Measurements from ENCODE around the gene PHACTR3. TPM values are rescaled to one million over a fixed set of nuclear protein-coding genes. Genes with fewer than 3 reads are reported as not detected.

Gene PHACTR3
- total and polyA plus RNA-seq, 2 experiments from 2014 or later = 0.45 to 0.61 TPM

DNA sequence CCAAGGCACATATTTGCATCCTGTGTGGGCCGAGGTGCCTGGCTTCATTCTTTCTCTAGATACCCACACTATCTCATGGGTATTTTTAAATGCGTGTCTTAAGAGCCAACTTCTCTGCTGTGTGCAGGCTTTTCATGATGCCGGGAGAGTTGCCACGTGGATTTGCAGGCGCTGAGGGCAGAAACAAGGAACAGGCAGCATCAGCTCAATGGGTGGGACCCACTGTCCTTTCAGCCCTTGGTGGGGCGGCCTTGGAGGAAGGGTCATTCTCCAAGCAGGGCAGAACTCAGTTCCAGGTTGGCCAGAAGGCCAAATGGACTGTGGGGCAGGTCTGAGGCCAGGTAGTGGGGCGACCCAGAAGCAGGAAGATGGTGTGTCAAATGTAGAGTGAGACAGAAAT lies 84.7 kb downstream of the PHACTR3 start:
- TF ChIP-seq JUNB (IDR thresholded peaks at IDR 0.05; ENCODE audit: unreplicated experiment) (no peak), ZNF331 (CRISPR knock-in tag; IDR thresholded peaks at IDR 0.05; ENCODE audit: low read depth) (no peak), ZNF114 (CRISPR knock-in tag; IDR thresholded peaks at IDR 0.05) (no peak), EZH2phosphoT487 (IDR thresholded peaks at IDR 0.05; ENCODE audit: unreplicated experiment) (no peak), POLR2AphosphoS5 (IDR thresholded peaks at IDR 0.05; ENCODE audit: low read depth) (no peak), EZH2 (IDR thresholded peaks at IDR 0.05; ENCODE audit: low read depth, unreplicated experiment) (no peak), NANOG (IDR thresholded peaks at IDR 0.05; ENCODE audit: borderline replicate concordance) (no peak), STAT1 (IDR thresholded peaks at IDR 0.05; ENCODE audit: unreplicated experiment) (no peak), CREB1 (CRISPR knock-in tag; IDR thresholded peaks at IDR 0.05; ENCODE audit: low read depth) (no peak)
- TF ChIP-seq, protein P1, sequence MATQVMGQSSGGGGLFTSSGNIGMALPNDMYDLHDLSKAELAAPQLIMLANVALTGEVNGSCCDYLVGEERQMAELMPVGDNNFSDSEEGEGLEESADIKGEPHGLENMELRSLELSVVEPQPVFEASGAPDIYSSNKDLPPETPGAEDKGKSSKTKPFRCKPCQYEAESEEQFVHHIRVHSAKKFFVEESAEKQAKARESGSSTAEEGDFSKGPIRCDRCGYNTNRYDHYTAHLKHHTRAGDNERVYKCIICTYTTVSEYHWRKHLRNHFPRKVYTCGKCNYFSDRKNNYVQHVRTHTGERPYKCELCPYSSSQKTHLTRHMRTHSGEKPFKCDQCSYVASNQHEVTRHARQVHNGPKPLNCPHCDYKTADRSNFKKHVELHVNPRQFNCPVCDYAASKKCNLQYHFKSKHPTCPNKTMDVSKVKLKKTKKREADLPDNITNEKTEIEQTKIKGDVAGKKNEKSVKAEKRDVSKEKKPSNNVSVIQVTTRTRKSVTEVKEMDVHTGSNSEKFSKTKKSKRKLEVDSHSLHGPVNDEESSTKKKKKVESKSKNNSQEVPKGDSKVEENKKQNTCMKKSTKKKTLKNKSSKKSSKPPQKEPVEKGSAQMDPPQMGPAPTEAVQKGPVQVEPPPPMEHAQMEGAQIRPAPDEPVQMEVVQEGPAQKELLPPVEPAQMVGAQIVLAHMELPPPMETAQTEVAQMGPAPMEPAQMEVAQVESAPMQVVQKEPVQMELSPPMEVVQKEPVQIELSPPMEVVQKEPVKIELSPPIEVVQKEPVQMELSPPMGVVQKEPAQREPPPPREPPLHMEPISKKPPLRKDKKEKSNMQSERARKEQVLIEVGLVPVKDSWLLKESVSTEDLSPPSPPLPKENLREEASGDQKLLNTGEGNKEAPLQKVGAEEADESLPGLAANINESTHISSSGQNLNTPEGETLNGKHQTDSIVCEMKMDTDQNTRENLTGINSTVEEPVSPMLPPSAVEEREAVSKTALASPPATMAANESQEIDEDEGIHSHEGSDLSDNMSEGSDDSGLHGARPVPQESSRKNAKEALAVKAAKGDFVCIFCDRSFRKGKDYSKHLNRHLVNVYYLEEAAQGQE (IDR thresholded peaks at IDR 0.05; ENCODE audit: unreplicated experiment) = no peak
- TF ChIP-seq, protein P2, sequence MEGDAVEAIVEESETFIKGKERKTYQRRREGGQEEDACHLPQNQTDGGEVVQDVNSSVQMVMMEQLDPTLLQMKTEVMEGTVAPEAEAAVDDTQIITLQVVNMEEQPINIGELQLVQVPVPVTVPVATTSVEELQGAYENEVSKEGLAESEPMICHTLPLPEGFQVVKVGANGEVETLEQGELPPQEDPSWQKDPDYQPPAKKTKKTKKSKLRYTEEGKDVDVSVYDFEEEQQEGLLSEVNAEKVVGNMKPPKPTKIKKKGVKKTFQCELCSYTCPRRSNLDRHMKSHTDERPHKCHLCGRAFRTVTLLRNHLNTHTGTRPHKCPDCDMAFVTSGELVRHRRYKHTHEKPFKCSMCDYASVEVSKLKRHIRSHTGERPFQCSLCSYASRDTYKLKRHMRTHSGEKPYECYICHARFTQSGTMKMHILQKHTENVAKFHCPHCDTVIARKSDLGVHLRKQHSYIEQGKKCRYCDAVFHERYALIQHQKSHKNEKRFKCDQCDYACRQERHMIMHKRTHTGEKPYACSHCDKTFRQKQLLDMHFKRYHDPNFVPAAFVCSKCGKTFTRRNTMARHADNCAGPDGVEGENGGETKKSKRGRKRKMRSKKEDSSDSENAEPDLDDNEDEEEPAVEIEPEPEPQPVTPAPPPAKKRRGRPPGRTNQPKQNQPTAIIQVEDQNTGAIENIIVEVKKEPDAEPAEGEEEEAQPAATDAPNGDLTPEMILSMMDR (conservative IDR thresholded peaks at IDR 0.05; ENCODE audit: low read depth in 2 of 2) = no peak
- TF ChIP-seq, protein P3, sequence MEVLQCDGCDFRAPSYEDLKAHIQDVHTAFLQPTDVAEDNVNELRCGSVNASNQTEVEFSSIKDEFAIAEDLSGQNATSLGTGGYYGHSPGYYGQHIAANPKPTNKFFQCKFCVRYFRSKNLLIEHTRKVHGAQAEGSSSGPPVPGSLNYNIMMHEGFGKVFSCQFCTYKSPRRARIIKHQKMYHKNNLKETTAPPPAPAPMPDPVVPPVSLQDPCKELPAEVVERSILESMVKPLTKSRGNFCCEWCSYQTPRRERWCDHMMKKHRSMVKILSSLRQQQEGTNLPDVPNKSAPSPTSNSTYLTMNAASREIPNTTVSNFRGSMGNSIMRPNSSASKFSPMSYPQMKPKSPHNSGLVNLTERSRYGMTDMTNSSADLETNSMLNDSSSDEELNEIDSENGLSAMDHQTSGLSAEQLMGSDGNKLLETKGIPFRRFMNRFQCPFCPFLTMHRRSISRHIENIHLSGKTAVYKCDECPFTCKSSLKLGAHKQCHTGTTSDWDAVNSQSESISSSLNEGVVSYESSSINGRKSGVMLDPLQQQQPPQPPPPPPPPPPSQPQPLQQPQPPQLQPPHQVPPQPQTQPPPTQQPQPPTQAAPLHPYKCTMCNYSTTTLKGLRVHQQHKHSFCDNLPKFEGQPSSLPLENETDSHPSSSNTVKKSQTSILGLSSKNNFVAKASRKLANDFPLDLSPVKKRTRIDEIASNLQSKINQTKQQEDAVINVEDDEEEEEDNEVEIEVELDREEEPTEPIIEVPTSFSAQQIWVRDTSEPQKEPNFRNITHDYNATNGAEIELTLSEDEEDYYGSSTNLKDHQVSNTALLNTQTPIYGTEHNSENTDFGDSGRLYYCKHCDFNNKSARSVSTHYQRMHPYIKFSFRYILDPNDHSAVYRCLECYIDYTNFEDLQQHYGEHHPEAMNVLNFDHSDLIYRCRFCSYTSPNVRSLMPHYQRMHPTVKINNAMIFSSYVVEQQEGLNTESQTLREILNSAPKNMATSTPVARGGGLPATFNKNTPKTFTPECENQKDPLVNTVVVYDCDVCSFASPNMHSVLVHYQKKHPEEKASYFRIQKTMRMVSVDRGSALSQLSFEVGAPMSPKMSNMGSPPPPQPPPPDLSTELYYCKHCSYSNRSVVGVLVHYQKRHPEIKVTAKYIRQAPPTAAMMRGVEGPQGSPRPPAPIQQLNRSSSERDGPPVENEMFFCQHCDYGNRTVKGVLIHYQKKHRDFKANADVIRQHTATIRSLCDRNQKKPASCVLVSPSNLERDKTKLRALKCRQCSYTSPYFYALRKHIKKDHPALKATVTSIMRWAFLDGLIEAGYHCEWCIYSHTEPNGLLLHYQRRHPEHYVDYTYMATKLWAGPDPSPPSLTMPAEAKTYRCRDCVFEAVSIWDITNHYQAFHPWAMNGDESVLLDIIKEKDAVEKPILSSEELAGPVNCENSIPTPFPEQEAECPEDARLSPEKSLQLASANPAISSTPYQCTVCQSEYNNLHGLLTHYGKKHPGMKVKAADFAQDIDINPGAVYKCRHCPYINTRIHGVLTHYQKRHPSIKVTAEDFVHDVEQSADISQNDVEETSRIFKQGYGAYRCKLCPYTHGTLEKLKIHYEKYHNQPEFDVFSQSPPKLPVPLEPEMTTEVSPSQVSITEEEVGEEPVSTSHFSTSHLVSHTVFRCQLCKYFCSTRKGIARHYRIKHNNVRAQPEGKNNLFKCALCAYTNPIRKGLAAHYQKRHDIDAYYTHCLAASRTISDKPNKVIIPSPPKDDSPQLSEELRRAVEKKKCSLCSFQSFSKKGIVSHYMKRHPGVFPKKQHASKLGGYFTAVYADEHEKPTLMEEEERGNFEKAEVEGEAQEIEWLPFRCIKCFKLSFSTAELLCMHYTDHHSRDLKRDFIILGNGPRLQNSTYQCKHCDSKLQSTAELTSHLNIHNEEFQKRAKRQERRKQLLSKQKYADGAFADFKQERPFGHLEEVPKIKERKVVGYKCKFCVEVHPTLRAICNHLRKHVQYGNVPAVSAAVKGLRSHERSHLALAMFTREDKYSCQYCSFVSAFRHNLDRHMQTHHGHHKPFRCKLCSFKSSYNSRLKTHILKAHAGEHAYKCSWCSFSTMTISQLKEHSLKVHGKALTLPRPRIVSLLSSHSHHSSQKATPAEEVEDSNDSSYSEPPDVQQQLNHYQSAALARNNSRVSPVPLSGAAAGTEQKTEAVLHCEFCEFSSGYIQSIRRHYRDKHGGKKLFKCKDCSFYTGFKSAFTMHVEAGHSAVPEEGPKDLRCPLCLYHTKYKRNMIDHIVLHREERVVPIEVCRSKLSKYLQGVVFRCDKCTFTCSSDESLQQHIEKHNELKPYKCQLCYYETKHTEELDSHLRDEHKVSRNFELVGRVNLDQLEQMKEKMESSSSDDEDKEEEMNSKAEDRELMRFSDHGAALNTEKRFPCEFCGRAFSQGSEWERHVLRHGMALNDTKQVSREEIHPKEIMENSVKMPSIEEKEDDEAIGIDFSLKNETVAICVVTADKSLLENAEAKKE (CRISPR knock-in tag; IDR thresholded peaks at IDR 0.05) = no peak
- TF ChIP-seq, protein P4, sequence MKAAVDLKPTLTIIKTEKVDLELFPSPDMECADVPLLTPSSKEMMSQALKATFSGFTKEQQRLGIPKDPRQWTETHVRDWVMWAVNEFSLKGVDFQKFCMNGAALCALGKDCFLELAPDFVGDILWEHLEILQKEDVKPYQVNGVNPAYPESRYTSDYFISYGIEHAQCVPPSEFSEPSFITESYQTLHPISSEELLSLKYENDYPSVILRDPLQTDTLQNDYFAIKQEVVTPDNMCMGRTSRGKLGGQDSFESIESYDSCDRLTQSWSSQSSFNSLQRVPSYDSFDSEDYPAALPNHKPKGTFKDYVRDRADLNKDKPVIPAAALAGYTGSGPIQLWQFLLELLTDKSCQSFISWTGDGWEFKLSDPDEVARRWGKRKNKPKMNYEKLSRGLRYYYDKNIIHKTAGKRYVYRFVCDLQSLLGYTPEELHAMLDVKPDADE (IDR thresholded peaks at IDR 0.05) = no peak
- Histone ChIP-seq H3K4me2 (no peak overlapping the region), H3K4me3 (no peak overlapping the region), H3K4me1 (ENCODE audit: insufficient read depth) (no peaks in the 10 kb centered on the region), H2AFZ (no peak overlapping the region), H4K20me1 (replicated peaks; ENCODE audit: insufficient read depth) (no peaks in the 10 kb centered on the region), H3K27ac (ENCODE audit: low read depth) (no peak overlapping the region), H3F3A (replicated peaks; ENCODE audit: low read depth) (no peaks in the 10 kb centered on the region), H3K9me2 (ENCODE audit: insufficient read depth) (peaks cover 5% of the 10 kb centered on the region; the same call in 1 of the 2 replicates), H3K79me2 (replicated peaks; ENCODE audit: insufficient read depth) (no peaks in the 10 kb centered on the region), H3K36me3 (ENCODE audit: insufficient read depth) (no peaks in the 10 kb centered on the region), H3K27me3 (ENCODE audit: insufficient read depth) (no peaks in the 10 kb centered on the region)
- no peaks in the 10 kb centered on the region for H3K9me3 Mint-ChIP-seq
- no peaks in the 10 kb centered on the region for H3K36me3 Mint-ChIP-seq (ENCODE audit: low read depth)
- ATAC-seq = no peak
- no peak overlapping the region for H3K27ac Mint-ChIP-seq
- H3K4me3 Mint-ChIP-seq = no peak overlapping the region
- no peak for DNase-seq (ENCODE audit: low spot score)
- H3K4me1 Mint-ChIP-seq = peaks cover 4% of the 10 kb centered on the region; the same call in 1 of the 3 replicates
- peaks cover 9% of the 10 kb centered on the region for H3K27me3 Mint-ChIP-seq (ENCODE audit: insufficient read depth, low read depth, poor library complexity)
